Thyroid gland (tissue), 4 donors: ENCODE data around the gene EPHA10. TPM values are rescaled to one million over a fixed set of nuclear protein-coding genes. Genes with fewer than 3 reads are reported as not detected.

Experiments used
- DNase-seq, 2 donors: peaks; one replicate each; pipeline ENCODE4 v3.0.0-alpha.2; 2019
- H3K27ac ChIP-seq, 3 donors: fragments of 200-600 bp; sonication (generic); 1 replicate in 2 of 3; 2 replicates in 1 of 3; pipeline ENCODE4 v1.5.1; 2016 to 2019; ENCODE audit warnings: mild to moderate bottlenecking in 1 of 3, moderate library complexity in 1 of 3
- H3K27me3 ChIP-seq: fragments of 200-600 bp; sonication (generic); one replicate; pipeline ENCODE4 v1.5.1; 2019
- H3K36me3 ChIP-seq, 2 donors: fragments of 200-600 bp; sonication (generic); one replicate each; pipeline ENCODE4 v1.5.1; 2016 to 2019
- H3K4me1 ChIP-seq, 2 donors: fragments of 200-600 bp; sonication (generic); one replicate each; pipeline ENCODE4 v1.5.1; 2017 to 2019
- H3K4me3 ChIP-seq, 3 donors: fragments of 200-600 bp; sonication (generic); replicated peaks in 1 of 3; 1 replicate in 2 of 3; 2 replicates in 1 of 3; pipeline ENCODE4 v1.5.1; 2016; ENCODE audit warnings: mild to moderate bottlenecking in 1 of 3
- H3K9me3 ChIP-seq: fragments of 200-600 bp; sonication (generic); one replicate; pipeline ENCODE4 v1.5.1; 2017
- CTCF ChIP-seq, 6 experiments: fragments of 200-600 bp in 3 of 6; fragments of 450-650 bp in 3 of 6; sonication (generic) in 3 of 6; IDR thresholded peaks; one replicate each; pipeline ENCODE4 v1.5.1; 2016 to 2019; ENCODE audit warnings: antibody characterized with exemption in 6 of 6, mild to moderate bottlenecking in 2 of 6, inconsistent platforms in 1 of 6, moderate library complexity in 1 of 6
- POLR2A ChIP-seq, 2 donors: fragments of 450-650 bp; IDR thresholded peaks; one replicate each; pipeline ENCODE4 v1.6.1; 2017; ENCODE audit warnings: antibody characterized with exemption in 2 of 2, mild to moderate bottlenecking in 2 of 2, moderate library complexity in 1 of 2
- WGBS, 2 donors: methylation state at CpG; one replicate each; pipeline ENCODE4 v1.1.5; 2017; 5-methylcytosine and 5-hydroxymethylcytosine counted together
- intact Hi-C: fragments of 100-400 bp; cut with DNase I; formaldehyde crosslinking; loops from one replicate; pipeline ENCODE4 v1.15.1; 2023
- total RNA-seq, 4 donors: library from RNA; depleted of rRNA; stranded (reverse); fragments of >200 nt; gene quantifications; one replicate each; pipeline ENCODE4 v1.2.3, GENCODE V29; 2016

Gene EPHA10
- total RNA-seq, 4 donors from 2014 or later = 0.11 to 0.54 (median 0.54) TPM; not detected in 1

GRCh38 chr1:37761416-37762095 is 3.4 kb downstream of the EPHA10 start:
- 57 to 66% methylated on average over 20 to 30 of the region's 68 CpGs for WGBS, 2 donors
- Histone ChIP-seq H3K27me3 (peaks cover 10% of the 10 kb centered on the region), H3K36me3 (no peaks in the 10 kb centered on the region), H3K4me1 (no peaks in the 10 kb centered on the region), H3K27ac (no peak overlapping the region), H3K9me3 (no peaks in the 10 kb centered on the region), H3K4me3 (no peak overlapping the region)
- intact Hi-C loops = no loop called here
- no peak for TF ChIP-seq POLR2A (IDR thresholded peaks at IDR 0.05)
- TF ChIP-seq CTCF (IDR thresholded peaks at IDR 0.05) = no peak
- DNase-seq = no peak

GRCh38 chr1:37759451-37759850 is 5.5 kb downstream of the EPHA10 start:
- Histone ChIP-seq H3K27me3 (peaks cover 8% of the 10 kb centered on the region), H3K36me3 (no peaks in the 10 kb centered on the region), H3K27ac (no peak overlapping the region), H3K9me3 (no peaks in the 10 kb centered on the region), H3K4me3 (no peak overlapping the region), H3K4me1 (no peaks in the 10 kb centered on the region)
- 79% methylated on average over 2 of the region's 2 CpGs for WGBS, 2 donors
- intact Hi-C loops = no loop called here
- TF ChIP-seq POLR2A (IDR thresholded peaks at IDR 0.05) (no peak), CTCF (IDR thresholded peaks at IDR 0.05) (no peak)
- no peak for DNase-seq

GRCh38 chr1:37755951-37756560 is 8.9 kb downstream of the EPHA10 start:
- TF ChIP-seq POLR2A (IDR thresholded peaks at IDR 0.05) (no peak), CTCF (IDR thresholded peaks at IDR 0.05) (no peak)
- no peak overlapping the region for H3K27ac ChIP-seq
- intact Hi-C loops = no loop called here
- peaks cover 13% of the 10 kb centered on the region for H3K27me3 ChIP-seq
- H3K4me3 ChIP-seq = no peak overlapping the region
- WGBS, 2 donors = 54 to 58% methylated on average over 3 of the region's 4 CpGs
- DNase-seq = no peak
- no peaks in the 10 kb centered on the region for H3K36me3 ChIP-seq
- H3K9me3 ChIP-seq = no peaks in the 10 kb centered on the region
- H3K4me1 ChIP-seq = no peaks in the 10 kb centered on the region

GRCh38 chr1:37755290-37755689 is 9.6 kb downstream of the EPHA10 start:
- Histone ChIP-seq H3K4me3 (no peak overlapping the region), H3K27me3 (peaks cover 13% of the 10 kb centered on the region), H3K27ac (no peak overlapping the region), H3K4me1 (no peaks in the 10 kb centered on the region), H3K9me3 (no peaks in the 10 kb centered on the region), H3K36me3 (no peaks in the 10 kb centered on the region)
- WGBS, 2 donors = 63 to 81% methylated on average over 1 of the region's 1 CpG
- DNase-seq = no peak
- intact Hi-C loops = no loop called here
- TF ChIP-seq POLR2A (IDR thresholded peaks at IDR 0.05) = no peak
- TF ChIP-seq CTCF (IDR thresholded peaks at IDR 0.05) = no peak
